Astrocyte of the cerebellum (primary cell): Measurements from ENCODE around the gene GKN2.
A peak's percentile ranks its signal among the peaks of the same experiment; 100 is the strongest.

Experiments
- DNase-seq: peaks from one replicate; pipeline ENCODE4 v3.0.0-alpha.2; 2011; ENCODE audit warnings: low read depth
- H3K4me3 ChIP-seq: 2 replicates; pipeline ENCODE4 v1.5.1; 2011; ENCODE audit warnings: mild to moderate bottlenecking, low read depth, low read length, moderate library complexity
- in situ Hi-C: cut with HindIII; loops from 2 replicates; pipeline ENCODE4 v1.10.0; 2017; ENCODE audit warnings: low sequenced_read_pairs
- TF ChIP-seq, protein P1 (sequence below): IDR thresholded peaks from 2 replicates; pipeline ENCODE4 v1.5.1; 2012; ENCODE audit warnings: low read length, low read depth, moderate library complexity, mild to moderate bottlenecking; ENCODE audit errors: missing control alignments

The GKN2 gene

DNA sequence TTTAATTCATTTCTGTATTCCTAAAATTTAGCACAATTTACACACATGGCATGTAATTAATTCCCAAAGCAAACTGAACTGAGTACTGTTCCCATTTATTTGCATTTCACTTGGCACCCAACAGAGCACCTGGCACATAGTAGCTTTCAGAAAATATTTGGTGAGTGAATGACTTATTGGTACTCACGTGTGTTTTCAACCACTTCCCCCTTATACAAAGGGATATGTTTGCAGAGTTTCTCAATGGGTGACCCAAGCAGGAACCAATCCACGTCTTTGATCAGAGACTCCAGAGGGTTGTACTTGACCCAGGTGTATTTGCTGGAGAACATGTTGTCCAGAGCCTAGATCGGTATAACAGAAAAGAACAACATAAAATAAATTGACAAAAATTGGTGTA lies 6.6 kb downstream of the GKN2 start:
- TF ChIP-seq, protein P1, sequence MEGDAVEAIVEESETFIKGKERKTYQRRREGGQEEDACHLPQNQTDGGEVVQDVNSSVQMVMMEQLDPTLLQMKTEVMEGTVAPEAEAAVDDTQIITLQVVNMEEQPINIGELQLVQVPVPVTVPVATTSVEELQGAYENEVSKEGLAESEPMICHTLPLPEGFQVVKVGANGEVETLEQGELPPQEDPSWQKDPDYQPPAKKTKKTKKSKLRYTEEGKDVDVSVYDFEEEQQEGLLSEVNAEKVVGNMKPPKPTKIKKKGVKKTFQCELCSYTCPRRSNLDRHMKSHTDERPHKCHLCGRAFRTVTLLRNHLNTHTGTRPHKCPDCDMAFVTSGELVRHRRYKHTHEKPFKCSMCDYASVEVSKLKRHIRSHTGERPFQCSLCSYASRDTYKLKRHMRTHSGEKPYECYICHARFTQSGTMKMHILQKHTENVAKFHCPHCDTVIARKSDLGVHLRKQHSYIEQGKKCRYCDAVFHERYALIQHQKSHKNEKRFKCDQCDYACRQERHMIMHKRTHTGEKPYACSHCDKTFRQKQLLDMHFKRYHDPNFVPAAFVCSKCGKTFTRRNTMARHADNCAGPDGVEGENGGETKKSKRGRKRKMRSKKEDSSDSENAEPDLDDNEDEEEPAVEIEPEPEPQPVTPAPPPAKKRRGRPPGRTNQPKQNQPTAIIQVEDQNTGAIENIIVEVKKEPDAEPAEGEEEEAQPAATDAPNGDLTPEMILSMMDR: no peak
- no peak for DNase-seq
- H3K4me3 ChIP-seq: no peak overlapping the region
- in situ Hi-C loops: no loop called here

- TF ChIP-seq, protein P1: peak; percentile 88
- in situ Hi-C loops: no loop called here
- peak; percentile 37 for DNase-seq
- no peak overlapping the region for H3K4me3 ChIP-seq
These were observed 8.8 kb downstream of the GKN2 start for GRCh38 chr2:68943581-68944568.

DNA sequence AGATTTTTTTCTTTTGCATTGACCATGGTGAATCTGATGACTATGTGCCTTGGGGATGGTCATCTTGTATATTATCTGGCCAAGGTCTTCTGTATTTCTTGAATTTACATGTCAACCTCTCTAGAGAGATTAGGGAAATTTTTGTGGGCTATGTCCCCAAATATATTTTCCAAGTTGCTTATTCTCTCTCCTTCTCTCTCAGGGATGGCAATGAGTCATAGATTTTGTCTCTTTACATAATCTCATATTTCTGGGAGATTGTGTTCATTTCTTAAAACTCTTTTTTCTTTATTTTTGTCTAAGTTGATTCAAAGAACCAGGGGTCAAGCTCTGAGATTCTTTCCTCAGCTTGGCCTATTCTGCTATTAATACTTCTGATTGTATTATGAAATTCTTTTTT lies 9.9 kb downstream of the GKN2 start:
- H3K4me3 ChIP-seq: no peak overlapping the region
- no peak for DNase-seq
- in situ Hi-C loops: no loop called here
- TF ChIP-seq, protein P1: no peak

- no peak overlapping the region for H3K4me3 ChIP-seq
- DNase-seq: no peak
- TF ChIP-seq, protein P1: no peak
- in situ Hi-C loops: no loop called here
These were observed 12.3 kb downstream of the GKN2 start for GRCh38 chr2:68940369-68940768.

DNA sequence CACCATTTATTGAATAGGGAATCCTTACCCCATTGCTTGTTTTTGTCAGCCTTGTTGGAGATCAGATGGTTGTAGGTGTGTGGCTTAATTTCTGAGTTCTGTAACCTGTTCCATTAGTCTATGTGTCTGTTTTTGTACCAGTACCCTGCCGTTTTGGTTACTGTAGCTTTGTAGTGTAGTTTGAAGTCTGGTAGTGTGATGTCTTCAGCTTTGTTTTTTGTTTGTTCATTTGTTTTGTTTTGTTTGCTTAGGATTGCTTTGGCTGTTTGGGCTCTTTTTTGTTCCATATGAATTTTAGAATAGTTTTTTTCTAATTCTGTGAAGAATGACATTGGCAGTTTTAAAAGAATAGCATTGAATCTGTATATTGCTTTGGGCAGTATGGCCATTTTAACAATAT lies 12.7 kb downstream of the GKN2 start:
- TF ChIP-seq, protein P1: no peak
- DNase-seq: no peak
- in situ Hi-C loops: no loop called here
- H3K4me3 ChIP-seq: no peak overlapping the region

DNA sequence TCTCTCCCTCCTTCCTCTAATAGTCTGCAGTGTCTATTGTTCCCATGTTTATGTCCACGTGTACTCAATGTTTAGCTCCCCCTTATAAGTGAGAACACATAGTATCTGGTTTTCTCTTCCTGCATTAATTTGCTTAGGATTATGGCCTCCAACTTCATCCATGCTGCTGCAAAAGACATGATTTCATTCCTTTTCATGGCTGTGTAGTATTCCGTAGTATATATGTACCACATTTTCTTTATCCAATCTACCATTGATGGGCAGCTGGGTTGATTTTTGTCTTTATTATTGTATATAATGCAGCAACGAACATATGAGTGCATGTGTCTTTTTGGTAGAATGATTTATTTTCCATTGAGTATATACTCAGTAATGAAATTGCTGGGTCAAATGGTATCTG lies 13.8 kb downstream of the GKN2 start:
- no peak overlapping the region for H3K4me3 ChIP-seq
- no peak for DNase-seq
- in situ Hi-C loops: no loop called here
- TF ChIP-seq, protein P1: no peak
